ENCODE data around the gene JAG1.

GRCh38 chr20:10671919-10672623, 1.7 kb downstream of the JAG1 start:
- TF ChIP-seq, protein P1, sequence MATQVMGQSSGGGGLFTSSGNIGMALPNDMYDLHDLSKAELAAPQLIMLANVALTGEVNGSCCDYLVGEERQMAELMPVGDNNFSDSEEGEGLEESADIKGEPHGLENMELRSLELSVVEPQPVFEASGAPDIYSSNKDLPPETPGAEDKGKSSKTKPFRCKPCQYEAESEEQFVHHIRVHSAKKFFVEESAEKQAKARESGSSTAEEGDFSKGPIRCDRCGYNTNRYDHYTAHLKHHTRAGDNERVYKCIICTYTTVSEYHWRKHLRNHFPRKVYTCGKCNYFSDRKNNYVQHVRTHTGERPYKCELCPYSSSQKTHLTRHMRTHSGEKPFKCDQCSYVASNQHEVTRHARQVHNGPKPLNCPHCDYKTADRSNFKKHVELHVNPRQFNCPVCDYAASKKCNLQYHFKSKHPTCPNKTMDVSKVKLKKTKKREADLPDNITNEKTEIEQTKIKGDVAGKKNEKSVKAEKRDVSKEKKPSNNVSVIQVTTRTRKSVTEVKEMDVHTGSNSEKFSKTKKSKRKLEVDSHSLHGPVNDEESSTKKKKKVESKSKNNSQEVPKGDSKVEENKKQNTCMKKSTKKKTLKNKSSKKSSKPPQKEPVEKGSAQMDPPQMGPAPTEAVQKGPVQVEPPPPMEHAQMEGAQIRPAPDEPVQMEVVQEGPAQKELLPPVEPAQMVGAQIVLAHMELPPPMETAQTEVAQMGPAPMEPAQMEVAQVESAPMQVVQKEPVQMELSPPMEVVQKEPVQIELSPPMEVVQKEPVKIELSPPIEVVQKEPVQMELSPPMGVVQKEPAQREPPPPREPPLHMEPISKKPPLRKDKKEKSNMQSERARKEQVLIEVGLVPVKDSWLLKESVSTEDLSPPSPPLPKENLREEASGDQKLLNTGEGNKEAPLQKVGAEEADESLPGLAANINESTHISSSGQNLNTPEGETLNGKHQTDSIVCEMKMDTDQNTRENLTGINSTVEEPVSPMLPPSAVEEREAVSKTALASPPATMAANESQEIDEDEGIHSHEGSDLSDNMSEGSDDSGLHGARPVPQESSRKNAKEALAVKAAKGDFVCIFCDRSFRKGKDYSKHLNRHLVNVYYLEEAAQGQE (IDR thresholded peaks at IDR 0.05; ENCODE audit: borderline replicate concordance), result no peak
- TF ChIP-seq RAD21 (conservative IDR thresholded peaks at IDR 0.05), result no peak
- TF ChIP-seq EP300 (conservative IDR thresholded peaks at IDR 0.05; ENCODE audit: poor library complexity, severe bottlenecking), result no peak
- TF ChIP-seq CTCF (IDR thresholded peaks at IDR 0.05; ENCODE audit: poor library complexity, severe bottlenecking), result no peak
- TF ChIP-seq EZH2 (IDR thresholded peaks at IDR 0.05; ENCODE audit: borderline replicate concordance, insufficient read depth, low read length, poor library complexity, severe bottlenecking), result no peak
- TF ChIP-seq TAF1 (IDR thresholded peaks at IDR 0.05; ENCODE audit: low read depth), result no peak
- TF ChIP-seq POLR2AphosphoS5 (IDR thresholded peaks at IDR 0.05), result no peak

Data from neural cell (in vitro differentiated cells).